Measurements from ENCODE around the gene ZPR1. TPM values are rescaled to one million over a fixed set of nuclear protein-coding genes. Genes with fewer than 3 reads are reported as not detected.

The ZPR1 gene
- polyA plus RNA-seq, 3 donors from 2014 or later: 27.8 to 34.3 (median 31.5) TPM

DNA sequence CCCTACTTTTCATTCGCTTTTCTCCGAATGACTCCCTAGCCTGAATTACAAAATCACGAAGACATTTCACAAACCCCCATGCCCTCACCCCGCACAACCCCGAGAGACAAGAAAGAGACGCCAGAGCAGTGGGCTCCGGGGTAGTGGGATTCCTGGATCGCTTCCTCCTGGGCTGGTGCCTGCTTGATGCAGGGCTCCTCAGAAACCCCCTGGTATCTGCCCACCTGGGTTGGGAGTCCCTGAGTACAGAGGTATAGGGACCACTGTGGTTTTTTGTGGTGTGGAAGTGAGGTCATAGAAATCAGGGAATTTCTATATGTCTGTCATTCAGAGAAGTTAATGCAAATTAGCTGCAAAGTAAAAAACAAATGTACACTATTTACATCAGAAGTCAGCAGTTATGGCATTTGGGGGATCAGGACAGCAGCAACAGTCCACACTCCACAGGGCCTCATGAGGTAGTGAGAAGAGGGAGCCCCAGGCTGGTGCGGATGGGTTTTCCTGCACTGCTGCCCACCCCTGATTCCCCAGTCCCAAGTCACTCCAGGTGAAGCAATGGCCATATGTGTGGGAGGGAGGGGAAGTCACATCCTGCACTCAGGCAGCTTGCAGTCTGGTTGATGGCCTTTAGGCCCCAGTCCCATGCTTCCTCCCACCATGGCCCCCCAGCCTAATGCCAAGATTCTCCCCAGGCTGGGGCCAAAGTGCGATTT, 54.6 kb downstream of the ZPR1 start:
- no peaks in the 10 kb centered on the region for H3K36me3 Mint-ChIP-seq
- no peak overlapping the region for H3K4me3 Mint-ChIP-seq
- peaks cover 3 to 10% of the 10 kb centered on the region in 2 donors for H3K4me1 Mint-ChIP-seq
- no peaks in the 10 kb centered on the region for H3K9me3 Mint-ChIP-seq
- H3K27me3 Mint-ChIP-seq (ENCODE audit: low read depth in 3 of 3): peaks cover 1 to 13% (median 2%) of the 10 kb centered on the region in 3 donors
- H3K27ac Mint-ChIP-seq: peak overlapping the region in 1 of 6 donors; percentile 63
- no peak for DNase-seq

GRCh38 chr11:116732271-116733042, 55.4 kb downstream of the ZPR1 start:
- Mint-ChIP-seq H3K27ac (peak overlapping the region in 1 of 6 donors; percentile 63), H3K4me3 (no peak overlapping the region), H3K9me3 (no peaks in the 10 kb centered on the region), H3K27me3 (ENCODE audit: low read depth in 3 of 3) (peaks cover 1 to 13% (median 3%) of the 10 kb centered on the region in 3 donors), H3K4me1 (peaks cover 3 to 10% of the 10 kb centered on the region in 2 donors), H3K36me3 (no peaks in the 10 kb centered on the region)
- peak; percentile 34 to 45 (median 35) for DNase-seq

- no peak overlapping the region for H3K27ac Mint-ChIP-seq
Observed at GRCh38 chr11:116731821-116732220, 56.0 kb downstream of the ZPR1 start.

DNA sequence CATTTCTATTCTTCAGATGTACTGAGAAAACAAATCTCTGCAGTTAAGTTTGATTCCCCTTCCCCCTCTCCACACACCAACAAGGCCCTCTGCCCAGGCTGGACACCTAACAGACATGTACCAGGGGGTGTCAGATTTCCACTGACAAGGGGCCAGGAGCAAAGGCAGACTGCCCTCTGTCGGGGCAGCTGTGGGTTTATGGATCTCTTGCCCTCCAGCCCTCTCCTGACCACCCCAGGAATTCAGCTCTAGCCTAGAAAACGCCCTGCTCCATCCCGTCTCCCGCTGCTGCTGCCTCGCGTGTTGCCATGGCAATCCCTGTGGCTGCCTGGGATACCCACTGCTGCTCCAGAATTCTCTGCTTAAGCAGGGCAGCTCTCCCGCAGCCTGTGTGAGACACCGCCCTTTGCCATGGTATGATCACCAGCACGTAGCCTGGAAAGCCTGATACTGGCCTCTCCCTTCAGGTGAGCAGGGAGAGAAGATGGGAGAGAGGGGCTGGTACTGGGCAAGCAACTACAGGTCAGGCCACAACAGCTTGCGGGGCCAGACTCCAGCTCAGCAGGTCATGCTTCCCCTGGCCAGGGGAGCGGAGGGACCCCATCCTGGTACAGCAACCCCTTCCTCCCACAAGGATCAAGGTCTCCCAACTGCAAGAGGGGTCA, 56.6 kb downstream of the ZPR1 start:
- no peak overlapping the region for H3K4me3 Mint-ChIP-seq
- H3K36me3 Mint-ChIP-seq: no peaks in the 10 kb centered on the region
- H3K27ac Mint-ChIP-seq: no peak overlapping the region
- H3K27me3 Mint-ChIP-seq (ENCODE audit: low read depth in 3 of 3): peaks cover 4 to 20% (median 8%) of the 10 kb centered on the region in 3 donors
- H3K4me1 Mint-ChIP-seq: peaks cover 3 to 10% of the 10 kb centered on the region in 2 donors
- DNase-seq: no peak
- no peaks in the 10 kb centered on the region for H3K9me3 Mint-ChIP-seq

More at GRCh38 chr11:116731821-116732220, 56.0 kb downstream of the ZPR1 start:
- no peaks in the 10 kb centered on the region for H3K36me3 Mint-ChIP-seq
- H3K27me3 Mint-ChIP-seq (ENCODE audit: low read depth in 3 of 3): peaks cover 4 to 15% (median 5%) of the 10 kb centered on the region in 3 donors
- peaks cover 3 to 10% of the 10 kb centered on the region in 2 donors for H3K4me1 Mint-ChIP-seq
- H3K4me3 Mint-ChIP-seq: no peak overlapping the region
- no peaks in the 10 kb centered on the region for H3K9me3 Mint-ChIP-seq
- DNase-seq: no peak

DNA sequence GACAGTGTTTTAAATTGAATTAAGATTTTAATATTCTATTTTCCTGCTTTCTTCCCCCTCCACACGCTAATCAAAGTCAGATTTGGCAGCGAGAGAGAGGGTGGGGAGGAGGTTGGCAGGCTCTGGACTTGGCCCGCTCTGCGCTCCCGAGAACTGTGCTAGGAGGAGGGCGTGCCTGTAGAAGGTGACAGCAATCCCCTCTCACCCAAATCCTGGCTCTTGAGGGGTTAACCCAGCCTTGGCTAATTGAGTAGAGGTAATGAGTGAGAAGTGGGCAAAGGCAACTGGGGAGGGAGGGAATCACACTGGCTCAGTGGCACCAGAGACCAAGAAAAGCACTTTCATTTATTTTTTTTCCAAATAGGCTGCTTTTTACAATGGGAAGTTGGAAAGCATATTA, 57.2 kb downstream of the ZPR1 start:
- Mint-ChIP-seq H3K36me3 (no peaks in the 10 kb centered on the region), H3K27ac (no peak overlapping the region), H3K9me3 (no peaks in the 10 kb centered on the region), H3K4me1 (peaks cover 3 to 10% of the 10 kb centered on the region in 2 donors), H3K4me3 (no peak overlapping the region), H3K27me3 (ENCODE audit: low read depth in 3 of 3) (peaks cover 4 to 20% (median 8%) of the 10 kb centered on the region in 3 donors)
- DNase-seq: no peak

DNA sequence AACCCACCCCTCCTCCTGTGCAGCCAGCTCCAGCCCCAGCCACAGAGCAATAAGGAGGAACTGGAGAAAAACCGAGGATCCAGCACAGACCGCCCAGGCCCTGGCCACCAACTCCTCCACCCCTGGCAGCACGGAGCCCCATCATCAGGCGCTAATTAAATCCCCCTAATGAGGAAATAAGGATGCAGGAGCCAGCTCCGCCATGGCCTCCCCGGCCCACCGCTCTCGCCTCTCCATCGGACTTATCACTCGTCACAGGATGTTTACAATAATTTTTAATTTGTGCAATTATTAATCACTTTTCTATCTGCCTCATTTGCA, 57.6 kb downstream of the ZPR1 start:
- Mint-ChIP-seq H3K36me3 (no peaks in the 10 kb centered on the region), H3K9me3 (no peaks in the 10 kb centered on the region), H3K4me3 (no peak overlapping the region), H3K4me1 (peaks cover 3 to 10% of the 10 kb centered on the region in 2 donors), H3K27me3 (ENCODE audit: low read depth in 3 of 3) (peaks cover 4 to 20% (median 8%) of the 10 kb centered on the region in 3 donors), H3K27ac (no peak overlapping the region)
- DNase-seq: no peak

DNA sequence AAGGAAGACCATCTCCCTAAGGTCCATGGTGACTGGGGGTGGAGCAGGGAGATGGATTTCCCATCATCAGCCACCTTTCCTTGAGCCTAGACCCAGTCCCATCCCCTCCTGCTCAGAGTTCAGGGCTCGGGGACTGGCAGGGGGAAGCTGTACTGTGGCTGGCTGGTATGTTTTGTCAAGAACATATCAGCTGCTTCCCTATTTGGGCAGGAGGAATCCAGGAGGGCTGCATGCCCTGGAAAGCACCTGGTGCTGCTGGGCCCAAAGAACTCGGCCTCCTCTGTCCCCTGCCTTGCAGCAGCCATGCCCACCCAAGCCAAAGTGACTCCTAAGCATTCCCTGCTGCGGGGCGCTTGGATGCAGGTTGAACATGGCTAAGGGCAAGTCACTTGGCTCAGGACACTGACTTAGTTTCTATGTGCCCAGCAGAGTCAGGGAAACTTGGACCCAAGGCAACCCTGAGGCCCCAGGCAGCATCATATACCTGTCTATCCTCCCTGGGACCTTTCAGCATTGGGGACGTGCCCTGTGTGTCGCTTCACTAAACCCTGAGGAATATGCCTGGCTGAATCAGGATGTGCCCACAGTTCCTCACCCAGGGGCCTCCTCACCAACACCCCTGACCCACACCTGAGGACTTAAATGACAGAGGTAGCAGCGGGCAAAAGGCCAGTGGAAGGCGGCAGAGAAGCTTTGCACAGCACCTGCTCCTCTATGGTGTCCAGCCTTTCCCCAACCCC, 58.2 kb downstream of the ZPR1 start:
- Mint-ChIP-seq H3K27me3 (ENCODE audit: low read depth in 3 of 3) (peaks cover 5 to 20% (median 8%) of the 10 kb centered on the region in 3 donors), H3K4me1 (peaks cover 3 to 10% of the 10 kb centered on the region in 2 donors), H3K4me3 (no peak overlapping the region), H3K9me3 (no peaks in the 10 kb centered on the region), H3K27ac (no peak overlapping the region), H3K36me3 (no peaks in the 10 kb centered on the region)
- DNase-seq: no peak

- Mint-ChIP-seq H3K27me3 (ENCODE audit: low read depth in 3 of 3) (peaks cover 7 to 18% (median 8%) of the 10 kb centered on the region in 3 donors), H3K4me3 (no peak overlapping the region), H3K9me3 (no peaks in the 10 kb centered on the region), H3K4me1 (peaks cover 3 to 8% of the 10 kb centered on the region in 2 donors), H3K36me3 (no peaks in the 10 kb centered on the region), H3K27ac (peak overlapping the region in 1 of 6 donors; percentile 20)
- no peak for DNase-seq
Observed at GRCh38 chr11:116727990-116728389, 59.8 kb downstream of the ZPR1 start.

GRCh38 chr11:116725434-116726221, 62.2 kb downstream of the ZPR1 start:
- H3K36me3 Mint-ChIP-seq: no peaks in the 10 kb centered on the region
- H3K9me3 Mint-ChIP-seq: no peaks in the 10 kb centered on the region
- H3K27ac Mint-ChIP-seq: no peak overlapping the region
- H3K27me3 Mint-ChIP-seq (ENCODE audit: low read depth in 3 of 3): peaks cover 7 to 14% (median 8%) of the 10 kb centered on the region in 3 donors
- DNase-seq: no peak
- no peak overlapping the region for H3K4me3 Mint-ChIP-seq
- H3K4me1 Mint-ChIP-seq: no peaks in the 10 kb centered on the region

DNA sequence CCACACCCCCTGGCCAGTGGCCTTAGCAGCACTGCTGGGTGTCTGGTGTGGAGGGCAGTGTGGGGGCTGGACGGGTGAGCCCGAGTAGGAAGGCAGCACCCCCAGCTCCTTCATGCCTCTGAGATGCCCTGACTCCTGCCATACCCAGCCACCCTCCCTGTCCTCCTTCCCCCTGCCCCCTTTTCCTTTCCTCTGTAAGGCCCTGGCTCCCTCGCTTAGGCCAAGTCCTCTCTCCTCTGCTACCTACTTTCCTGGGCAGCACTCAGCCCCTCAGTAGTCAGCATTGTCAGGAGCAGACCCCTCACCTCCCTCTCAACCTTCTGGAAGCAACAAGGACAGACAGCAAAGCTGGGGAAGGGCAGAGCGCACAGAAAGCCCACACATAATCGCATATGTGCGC, 63.0 kb downstream of the ZPR1 start:
- Mint-ChIP-seq H3K4me3 (no peak overlapping the region), H3K4me1 (no peaks in the 10 kb centered on the region), H3K27ac (no peak overlapping the region), H3K36me3 (no peaks in the 10 kb centered on the region), H3K27me3 (ENCODE audit: low read depth in 3 of 3) (peaks cover 6 to 17% (median 7%) of the 10 kb centered on the region in 3 donors), H3K9me3 (no peaks in the 10 kb centered on the region)
- no peak for DNase-seq

Data from immature natural killer cell (primary cell).